ENCODE results near the gene FAM50B.

Gene FAM50B

DNA sequence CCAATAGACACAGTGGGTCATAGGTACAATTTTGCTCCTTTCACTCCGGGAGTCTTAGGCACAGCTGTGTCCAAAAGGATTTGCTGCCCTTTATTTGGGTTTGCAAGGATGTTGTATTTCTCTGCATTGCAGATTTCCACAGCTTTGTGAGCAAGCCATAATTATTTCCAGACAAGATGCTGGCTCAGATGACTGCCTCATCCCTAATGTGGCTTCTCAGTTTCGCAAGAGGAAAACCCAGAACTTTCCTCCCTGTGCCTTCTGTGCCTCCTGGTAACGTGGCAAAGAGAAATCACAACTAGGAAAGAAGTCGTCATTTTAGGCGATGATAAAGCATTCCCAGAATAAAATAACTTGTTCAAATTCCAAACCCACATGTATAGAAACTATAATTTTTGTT lies 33.7 kb downstream of the FAM50B start:
- TF ChIP-seq, protein P1, sequence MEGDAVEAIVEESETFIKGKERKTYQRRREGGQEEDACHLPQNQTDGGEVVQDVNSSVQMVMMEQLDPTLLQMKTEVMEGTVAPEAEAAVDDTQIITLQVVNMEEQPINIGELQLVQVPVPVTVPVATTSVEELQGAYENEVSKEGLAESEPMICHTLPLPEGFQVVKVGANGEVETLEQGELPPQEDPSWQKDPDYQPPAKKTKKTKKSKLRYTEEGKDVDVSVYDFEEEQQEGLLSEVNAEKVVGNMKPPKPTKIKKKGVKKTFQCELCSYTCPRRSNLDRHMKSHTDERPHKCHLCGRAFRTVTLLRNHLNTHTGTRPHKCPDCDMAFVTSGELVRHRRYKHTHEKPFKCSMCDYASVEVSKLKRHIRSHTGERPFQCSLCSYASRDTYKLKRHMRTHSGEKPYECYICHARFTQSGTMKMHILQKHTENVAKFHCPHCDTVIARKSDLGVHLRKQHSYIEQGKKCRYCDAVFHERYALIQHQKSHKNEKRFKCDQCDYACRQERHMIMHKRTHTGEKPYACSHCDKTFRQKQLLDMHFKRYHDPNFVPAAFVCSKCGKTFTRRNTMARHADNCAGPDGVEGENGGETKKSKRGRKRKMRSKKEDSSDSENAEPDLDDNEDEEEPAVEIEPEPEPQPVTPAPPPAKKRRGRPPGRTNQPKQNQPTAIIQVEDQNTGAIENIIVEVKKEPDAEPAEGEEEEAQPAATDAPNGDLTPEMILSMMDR (IDR thresholded peaks at IDR 0.05; ENCODE audit: insufficient read depth, low read depth, low read length, missing control alignments) = no peak
- no peak overlapping the region for H3K4me3 ChIP-seq (ENCODE audit: low read depth, low read length)
- no peak for DNase-seq (ENCODE audit: low read depth)

DNA sequence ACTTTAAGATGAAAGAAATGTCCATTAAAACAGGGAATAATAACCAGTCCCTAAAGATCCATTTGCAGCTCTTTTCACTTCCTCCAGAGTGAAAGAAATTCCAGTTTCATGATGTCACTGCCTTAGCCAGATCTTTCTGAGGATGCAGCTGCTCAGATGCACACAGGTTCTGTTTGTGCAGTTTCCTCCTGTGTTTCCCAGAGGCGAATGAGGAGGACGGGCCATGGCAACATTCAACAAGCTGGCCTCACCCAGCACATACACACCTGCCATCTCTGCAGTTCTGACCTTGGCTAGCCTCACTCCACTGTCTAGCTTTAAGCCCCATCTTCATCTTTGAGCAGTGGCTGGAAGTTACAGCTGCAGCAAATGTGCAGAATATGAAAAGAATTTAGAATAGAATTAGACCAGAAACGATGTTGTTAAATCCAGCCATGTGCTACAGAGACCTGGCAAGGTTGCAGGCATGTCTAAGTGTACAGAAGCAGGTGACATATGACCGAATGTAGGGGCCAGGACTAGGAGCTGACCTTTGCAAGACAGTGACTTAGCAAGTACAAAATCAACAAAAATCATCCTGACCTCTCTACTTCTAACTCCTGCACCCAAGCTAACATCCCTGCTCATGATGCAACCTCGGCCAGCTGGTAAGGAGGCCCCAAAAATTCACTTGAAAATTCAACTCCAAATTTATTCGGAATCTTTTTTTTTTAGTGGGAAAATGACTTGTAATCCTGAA lies 35.0 kb downstream of the FAM50B start:
- no peak overlapping the region for H3K4me3 ChIP-seq (ENCODE audit: low read depth, low read length)
- no peak for DNase-seq (ENCODE audit: low read depth)
- TF ChIP-seq, protein P1 (IDR thresholded peaks at IDR 0.05; ENCODE audit: insufficient read depth, low read depth, low read length, missing control alignments) = no peak

DNA sequence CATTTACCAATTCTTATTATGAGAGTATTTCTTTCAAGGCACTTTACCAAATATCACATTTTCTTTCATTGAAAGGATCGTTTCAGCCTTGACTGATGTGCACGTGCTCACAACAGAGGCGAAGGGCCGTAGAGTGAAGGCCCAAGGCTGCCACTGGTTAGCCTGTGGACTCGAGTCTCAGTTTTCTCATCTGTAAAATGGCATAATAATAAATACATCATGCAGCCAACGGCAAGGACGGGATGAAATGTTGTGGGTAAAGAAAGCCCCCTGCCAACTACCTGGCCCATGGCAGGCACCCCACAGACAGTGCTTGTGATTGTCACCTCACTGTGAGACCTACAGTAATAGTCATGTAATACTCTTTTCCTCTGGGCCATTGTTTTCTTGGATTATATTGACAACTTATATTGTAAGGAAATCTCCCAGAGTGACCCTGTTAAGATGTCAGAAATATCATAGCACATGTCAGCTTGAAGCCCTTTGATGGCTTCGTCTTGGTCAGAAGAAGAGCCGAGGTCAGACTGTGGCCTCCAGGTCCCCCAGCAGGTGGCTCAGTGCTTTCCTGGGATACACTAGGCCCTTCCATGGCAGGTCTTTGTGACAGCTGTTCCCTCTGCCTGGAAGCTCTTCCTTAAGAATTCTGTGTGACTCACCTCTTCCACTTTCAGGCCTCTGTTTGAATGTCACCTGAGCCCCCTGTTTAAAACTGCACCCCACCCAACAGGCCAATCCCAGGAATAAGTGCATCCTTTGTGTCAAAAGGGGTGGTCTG lies 36.3 kb downstream of the FAM50B start:
- TF ChIP-seq, protein P1 (IDR thresholded peaks at IDR 0.05; ENCODE audit: insufficient read depth, low read depth, low read length, missing control alignments) = peak; percentile 14
- DNase-seq (ENCODE audit: low read depth) = peak; percentile 7
- H3K4me3 ChIP-seq (ENCODE audit: low read depth, low read length) = no peak overlapping the region

DNA sequence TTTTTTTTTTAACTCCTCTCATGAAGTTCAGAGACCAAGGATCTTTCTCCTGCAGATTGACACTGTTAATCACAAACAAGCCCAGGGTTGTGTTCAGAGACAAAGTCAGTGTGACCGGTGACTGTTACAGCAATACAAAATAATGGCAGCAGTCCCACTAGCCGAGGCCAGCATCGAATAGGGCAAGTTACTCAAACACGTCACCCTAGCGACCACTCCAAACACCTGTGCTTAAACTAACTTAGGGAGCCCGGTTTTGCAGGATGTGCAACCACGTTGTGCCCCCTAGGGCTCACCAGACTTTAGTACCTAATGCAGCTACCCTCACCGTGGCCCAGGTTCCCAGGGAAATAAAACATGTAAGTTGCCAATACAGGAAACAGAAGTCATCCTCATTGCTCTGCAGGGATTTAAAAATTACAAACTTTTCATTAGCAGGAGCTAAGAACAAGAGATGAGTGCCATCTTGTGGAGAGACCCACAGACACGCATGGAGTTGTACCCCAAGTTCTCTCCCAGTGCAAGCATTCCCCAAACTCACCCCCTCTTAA lies 38.1 kb downstream of the FAM50B start:
- TF ChIP-seq, protein P1 (IDR thresholded peaks at IDR 0.05; ENCODE audit: insufficient read depth, low read depth, low read length, missing control alignments) = peak; percentile 33
- peak; percentile 16 for DNase-seq (ENCODE audit: low read depth)
- no peak overlapping the region for H3K4me3 ChIP-seq (ENCODE audit: low read depth, low read length)

DNA sequence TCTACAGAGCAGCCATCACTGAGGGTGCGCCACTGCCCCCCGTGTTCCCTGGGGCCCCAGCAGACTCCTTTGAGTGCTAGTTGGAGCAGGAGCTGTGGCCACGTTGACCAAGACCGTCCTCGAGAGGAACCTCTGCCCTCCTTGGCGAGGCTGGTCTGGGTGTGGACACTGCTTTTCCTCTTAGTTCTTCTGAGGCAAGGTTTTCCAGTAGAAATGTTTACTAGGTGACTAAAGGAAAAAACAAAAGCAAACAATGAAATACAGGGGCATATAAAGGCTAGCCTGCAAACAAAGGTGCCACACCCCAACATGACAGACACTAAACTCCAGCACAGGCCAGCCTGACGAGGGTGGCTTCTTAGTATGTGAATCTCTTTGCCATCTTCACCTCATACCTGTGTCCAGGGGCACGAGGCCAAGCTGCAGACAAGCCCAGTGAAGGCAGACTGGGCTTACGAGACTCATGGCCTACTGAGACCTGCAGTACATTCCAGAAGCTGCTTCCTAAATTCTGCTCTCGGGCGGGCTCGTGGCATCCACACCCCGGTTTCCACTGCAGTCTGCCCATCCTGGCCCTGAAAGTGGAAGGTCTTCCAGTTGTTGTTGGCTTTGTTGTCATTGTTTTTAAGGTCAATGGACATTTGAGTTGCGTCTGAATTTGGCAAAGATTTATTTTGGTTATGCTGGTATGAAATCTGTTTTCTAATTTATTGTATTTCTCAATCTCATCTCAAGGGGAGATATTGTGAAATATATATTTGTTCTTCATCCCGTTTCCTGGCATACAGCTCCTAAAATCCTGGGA lies 39.2 kb downstream of the FAM50B start:
- TF ChIP-seq, protein P1 (IDR thresholded peaks at IDR 0.05; ENCODE audit: insufficient read depth, low read depth, low read length, missing control alignments) = no peak
- no peak for DNase-seq (ENCODE audit: low read depth)

DNA sequence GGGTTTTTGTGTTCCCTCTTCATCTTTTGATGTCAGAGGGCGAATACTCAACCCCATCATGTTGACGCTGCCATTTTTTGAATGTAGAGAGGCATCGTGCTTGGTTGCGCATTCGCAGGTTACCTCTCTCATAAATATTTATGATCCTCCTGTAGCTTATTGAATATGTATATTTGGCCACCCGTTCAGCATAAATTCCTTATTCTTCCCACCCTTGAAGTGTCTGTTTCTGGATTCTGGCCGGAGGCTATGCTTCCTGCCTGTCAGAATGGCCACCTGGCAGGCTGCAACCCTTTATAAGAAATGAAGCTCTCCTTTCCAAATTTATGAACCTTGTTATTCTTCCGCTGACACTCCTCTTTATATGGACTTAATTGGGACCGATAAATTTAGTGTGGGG lies 40.9 kb downstream of the FAM50B start:
- DNase-seq (ENCODE audit: low read depth) = no peak
- TF ChIP-seq, protein P1 (IDR thresholded peaks at IDR 0.05; ENCODE audit: insufficient read depth, low read depth, low read length, missing control alignments) = no peak
- no peak overlapping the region for H3K4me3 ChIP-seq (ENCODE audit: low read depth, low read length)

More for the DNA sequence above, 39.2 kb downstream of the FAM50B start:
- H3K4me3 ChIP-seq (ENCODE audit: low read depth, low read length) = no peak overlapping the region
